CD4-positive, alpha-beta T cell treated with Interleukin-17A for 1 hour (primary cell): ENCODE measurements around the gene B4GALNT3.

ENCODE experiments used
- DNase-seq: peaks from one replicate; pipeline ENCODE4 v3.0.0-alpha.2; 2020

Gene B4GALNT3

GRCh38 chr12:468671-469389 lies 9.1 kb downstream of the B4GALNT3 start:
- no peak for DNase-seq

GRCh38 chr12:470133-470532 lies 10.4 kb downstream of the B4GALNT3 start:
- DNase-seq, result no peak

GRCh38 chr12:473198-473597 lies 13.5 kb downstream of the B4GALNT3 start:
- no peak for DNase-seq

- DNase-seq, result no peak
Observed at GRCh38 chr12:473863-474577, 14.3 kb downstream of the B4GALNT3 start.

- no peak for DNase-seq
Observed at GRCh38 chr12:475286-475685, 15.5 kb downstream of the B4GALNT3 start.

- no peak for DNase-seq
Observed at GRCh38 chr12:479161-479560, 19.4 kb downstream of the B4GALNT3 start.

- DNase-seq, result no peak
Observed at GRCh38 chr12:480831-481816, 21.4 kb downstream of the B4GALNT3 start.

- DNase-seq, result no peak
Observed at GRCh38 chr12:482061-482460, 22.3 kb downstream of the B4GALNT3 start.

- DNase-seq, result no peak
Observed at GRCh38 chr12:484096-484495, 24.4 kb downstream of the B4GALNT3 start.

GRCh38 chr12:490260-490659 lies 30.5 kb downstream of the B4GALNT3 start:
- no peak for DNase-seq

- DNase-seq, result no peak
Observed at GRCh38 chr12:495466-495865, 35.7 kb downstream of the B4GALNT3 start.

- DNase-seq, result no peak
Observed at GRCh38 chr12:496736-497135, 37.0 kb downstream of the B4GALNT3 start.

- DNase-seq, result no peak
Observed at GRCh38 chr12:497501-498160, 37.9 kb downstream of the B4GALNT3 start.

- DNase-seq, result no peak
Observed at GRCh38 chr12:499837-500458, 40.2 kb downstream of the B4GALNT3 start.

- no peak for DNase-seq
Observed at GRCh38 chr12:501722-502447, 42.1 kb downstream of the B4GALNT3 start.

GRCh38 chr12:503111-503761 lies 43.5 kb downstream of the B4GALNT3 start:
- DNase-seq, result no peak

- DNase-seq, result no peak
Observed at GRCh38 chr12:505221-505620, 45.5 kb downstream of the B4GALNT3 start.

- DNase-seq, result no peak
Observed at GRCh38 chr12:507391-507796, 47.7 kb downstream of the B4GALNT3 start.

- DNase-seq, result no peak
Observed at GRCh38 chr12:508145-508544, 48.4 kb downstream of the B4GALNT3 start.

- DNase-seq, result no peak
Observed at GRCh38 chr12:508795-509194, 49.1 kb downstream of the B4GALNT3 start.

GRCh38 chr12:509500-509899 lies 49.8 kb downstream of the B4GALNT3 start:
- no peak for DNase-seq
